Measurements from ENCODE around the gene GPM6B. TPM values are rescaled to one million over a fixed set of nuclear protein-coding genes. Genes with fewer than 3 reads are reported as not detected.

Gene GPM6B
- total RNA-seq, 1 donor from 2014 or later, result under 0.01 TPM

GRCh38 chrX:13750812-13751211, 66.1 kb downstream of the GPM6B start:
- TF ChIP-seq, protein P1, sequence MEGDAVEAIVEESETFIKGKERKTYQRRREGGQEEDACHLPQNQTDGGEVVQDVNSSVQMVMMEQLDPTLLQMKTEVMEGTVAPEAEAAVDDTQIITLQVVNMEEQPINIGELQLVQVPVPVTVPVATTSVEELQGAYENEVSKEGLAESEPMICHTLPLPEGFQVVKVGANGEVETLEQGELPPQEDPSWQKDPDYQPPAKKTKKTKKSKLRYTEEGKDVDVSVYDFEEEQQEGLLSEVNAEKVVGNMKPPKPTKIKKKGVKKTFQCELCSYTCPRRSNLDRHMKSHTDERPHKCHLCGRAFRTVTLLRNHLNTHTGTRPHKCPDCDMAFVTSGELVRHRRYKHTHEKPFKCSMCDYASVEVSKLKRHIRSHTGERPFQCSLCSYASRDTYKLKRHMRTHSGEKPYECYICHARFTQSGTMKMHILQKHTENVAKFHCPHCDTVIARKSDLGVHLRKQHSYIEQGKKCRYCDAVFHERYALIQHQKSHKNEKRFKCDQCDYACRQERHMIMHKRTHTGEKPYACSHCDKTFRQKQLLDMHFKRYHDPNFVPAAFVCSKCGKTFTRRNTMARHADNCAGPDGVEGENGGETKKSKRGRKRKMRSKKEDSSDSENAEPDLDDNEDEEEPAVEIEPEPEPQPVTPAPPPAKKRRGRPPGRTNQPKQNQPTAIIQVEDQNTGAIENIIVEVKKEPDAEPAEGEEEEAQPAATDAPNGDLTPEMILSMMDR (IDR thresholded peaks at IDR 0.05; ENCODE audit: insufficient read depth, low read length, severe bottlenecking), result no peak
- no peak for FAIRE-seq
- H3K36me3 ChIP-seq (ENCODE audit: control insufficient read depth, insufficient read depth, low read length), result peaks cover 2% of the 10 kb centered on the region
- H3K4me3 ChIP-seq (ENCODE audit: low read depth, low read length), result no peak overlapping the region
- H3K27me3 ChIP-seq (ENCODE audit: control insufficient read depth, insufficient read depth, low read length), result no peaks in the 10 kb centered on the region
- DNase-seq (ENCODE audit: low read depth), result no peak

GRCh38 chrX:13750204-13750603, 66.7 kb downstream of the GPM6B start:
- Histone ChIP-seq H3K36me3 (ENCODE audit: control insufficient read depth, insufficient read depth, low read length) (peaks cover 2% of the 10 kb centered on the region), H3K4me3 (ENCODE audit: low read depth, low read length) (no peak overlapping the region), H3K27me3 (ENCODE audit: control insufficient read depth, insufficient read depth, low read length) (no peaks in the 10 kb centered on the region)
- TF ChIP-seq, protein P1 (IDR thresholded peaks at IDR 0.05; ENCODE audit: insufficient read depth, low read length, severe bottlenecking), result peak; percentile 36
- DNase-seq (ENCODE audit: low read depth) (peak; percentile 50), FAIRE-seq (no peak)

- no peaks in the 10 kb centered on the region for H3K27me3 ChIP-seq (ENCODE audit: control insufficient read depth, insufficient read depth, low read length)
- no peak for FAIRE-seq
- TF ChIP-seq, protein P1 (IDR thresholded peaks at IDR 0.05; ENCODE audit: insufficient read depth, low read length, severe bottlenecking), result no peak
- no peak for DNase-seq (ENCODE audit: low read depth)
- H3K36me3 ChIP-seq (ENCODE audit: control insufficient read depth, insufficient read depth, low read length), result peaks cover 2% of the 10 kb centered on the region
- H3K4me3 ChIP-seq (ENCODE audit: low read depth, low read length), result no peak overlapping the region
These were observed 68.4 kb downstream of the GPM6B start for GRCh38 chrX:13748486-13748885.

GRCh38 chrX:13747836-13748235, 69.1 kb downstream of the GPM6B start:
- no peaks in the 10 kb centered on the region for H3K27me3 ChIP-seq (ENCODE audit: control insufficient read depth, insufficient read depth, low read length)
- no peak for FAIRE-seq

DNA sequence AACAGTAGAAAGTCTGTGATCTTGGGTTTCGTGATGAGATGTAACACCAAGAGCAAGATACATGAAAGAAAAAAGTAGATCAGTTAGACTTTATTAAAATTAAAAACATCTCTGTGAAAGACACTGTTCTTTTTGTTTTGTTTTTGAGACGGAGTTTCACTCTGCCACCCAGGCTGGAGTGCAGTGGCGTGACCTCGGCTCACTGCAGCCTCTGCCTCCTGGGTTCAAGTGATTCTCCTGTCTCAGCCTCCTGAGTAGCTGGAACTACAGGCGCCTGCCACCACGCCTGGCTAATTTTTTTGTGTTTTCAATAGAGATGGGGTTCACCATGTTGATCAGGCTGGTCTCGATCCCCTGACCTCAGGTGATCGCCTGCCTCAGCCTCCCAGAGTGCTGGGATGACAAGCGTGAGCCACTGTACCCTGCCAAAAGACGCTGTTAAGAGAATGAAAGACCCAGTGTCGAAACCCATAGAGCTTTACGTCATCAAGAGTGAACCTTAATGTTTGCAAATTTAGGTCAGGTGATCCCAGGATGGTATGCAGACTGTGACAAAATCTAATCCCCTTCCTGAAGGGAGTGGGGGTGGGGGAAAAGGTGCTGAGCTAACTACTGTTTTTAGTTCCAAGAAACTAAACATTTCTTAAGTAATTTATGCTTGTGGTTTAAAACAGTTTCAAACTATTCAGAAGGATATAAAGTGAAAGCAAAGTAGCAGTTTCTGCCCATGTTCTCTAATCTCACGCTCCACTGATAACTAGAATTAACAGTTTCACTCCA, 74.3 kb downstream of the GPM6B start:
- Histone ChIP-seq H3K27me3 (ENCODE audit: control insufficient read depth, insufficient read depth, low read length) (no peaks in the 10 kb centered on the region), H3K4me3 (ENCODE audit: low read depth, low read length) (no peak overlapping the region), H3K36me3 (ENCODE audit: control insufficient read depth, insufficient read depth, low read length) (no peaks in the 10 kb centered on the region)
- TF ChIP-seq, protein P1 (IDR thresholded peaks at IDR 0.05; ENCODE audit: insufficient read depth, low read length, severe bottlenecking), result no peak
- DNase-seq (ENCODE audit: low read depth) (peak; percentile 24), FAIRE-seq (no peak)

More at GRCh38 chrX:13747836-13748235, 69.1 kb downstream of the GPM6B start:
- Histone ChIP-seq H3K4me3 (ENCODE audit: low read depth, low read length) (no peak overlapping the region), H3K36me3 (ENCODE audit: control insufficient read depth, insufficient read depth, low read length) (peaks cover 2% of the 10 kb centered on the region)
- DNase-seq (ENCODE audit: low read depth), result peak; percentile 64
- TF ChIP-seq, protein P1 (IDR thresholded peaks at IDR 0.05; ENCODE audit: insufficient read depth, low read length, severe bottlenecking), result peak; percentile 34
